GM18519 (cell line): ENCODE data around the gene GOLIM4.
A peak's percentile ranks its signal among the peaks of the same experiment; 100 is the strongest.
"Not testable (repeated sequence)": the region's sequence is repeated elsewhere in the genome, so short reads cannot be mapped to it uniquely, and the experiment has no call there.

Experiments
- ATAC-seq: cut with Tn5 transposase; IDR thresholded peaks from one replicate; pipeline ENCODE4 v1.9.1; 2021; ENCODE audit warnings: mild to moderate bottlenecking, moderate library complexity; ENCODE audit not compliant: unreplicated experiment, low FRiP score

GOLIM4 gene

DNA sequence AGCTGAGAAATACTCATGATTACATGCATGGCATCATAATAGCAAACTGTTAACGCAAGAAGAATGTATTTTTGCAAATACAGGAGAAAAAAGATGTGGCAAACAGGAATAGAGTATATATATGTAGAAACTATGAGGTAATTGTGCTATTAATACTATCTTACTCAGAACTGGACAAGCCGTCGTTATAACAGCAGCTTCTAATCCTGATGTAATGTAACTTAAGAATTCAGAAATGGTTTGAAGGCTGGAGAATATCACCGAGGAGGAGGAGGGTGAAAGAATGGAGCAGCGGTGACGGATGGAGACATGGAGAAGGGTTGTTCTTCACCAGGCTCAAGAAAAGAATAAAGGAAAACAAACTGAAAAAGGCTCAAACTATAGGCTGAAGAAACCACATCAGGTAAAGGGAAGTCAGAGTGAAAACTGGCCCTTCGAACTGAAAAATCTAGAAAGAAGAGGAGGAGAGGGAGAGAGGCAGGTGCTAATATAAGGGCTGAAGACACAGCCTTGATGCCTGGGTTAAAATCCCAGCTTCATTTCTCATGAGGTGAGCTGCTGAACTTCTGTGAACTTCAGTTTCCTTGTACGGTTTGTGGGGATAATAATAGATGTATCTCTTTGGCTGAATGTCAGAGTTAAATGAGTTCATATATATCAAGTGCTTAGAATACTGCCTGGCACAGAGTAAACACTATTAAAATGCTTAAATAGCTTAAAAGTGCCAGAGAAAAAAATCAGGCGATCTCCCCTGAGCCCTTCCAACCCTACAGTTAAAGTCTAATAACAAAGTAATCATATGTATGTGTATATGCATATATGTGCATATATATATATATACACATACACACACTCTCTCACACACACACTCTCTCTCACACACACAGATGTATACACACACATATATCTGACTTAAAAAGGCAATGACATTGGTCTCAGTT is 43.9 kb downstream of the GOLIM4 start:
- ATAC-seq, result peak; percentile 66

DNA sequence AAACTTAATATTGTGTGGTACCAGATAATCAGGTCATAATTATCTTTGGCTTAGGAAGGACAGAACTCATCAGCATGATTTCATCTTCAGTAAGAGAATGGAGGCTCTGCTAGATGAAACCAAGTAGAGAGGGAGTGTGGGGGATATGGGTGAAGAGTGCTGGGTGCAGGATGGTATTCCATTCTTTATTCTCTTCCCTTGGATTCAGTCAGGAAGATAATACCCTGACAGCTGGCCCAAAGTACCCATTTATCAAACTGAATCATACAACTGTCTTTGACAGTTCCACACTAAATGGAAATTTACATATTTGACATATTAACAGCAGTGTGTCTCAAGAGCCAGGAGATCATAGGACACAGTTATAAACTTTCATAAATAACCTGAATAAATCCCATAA is 44.7 kb downstream of the GOLIM4 start:
- ATAC-seq, result no peak

DNA sequence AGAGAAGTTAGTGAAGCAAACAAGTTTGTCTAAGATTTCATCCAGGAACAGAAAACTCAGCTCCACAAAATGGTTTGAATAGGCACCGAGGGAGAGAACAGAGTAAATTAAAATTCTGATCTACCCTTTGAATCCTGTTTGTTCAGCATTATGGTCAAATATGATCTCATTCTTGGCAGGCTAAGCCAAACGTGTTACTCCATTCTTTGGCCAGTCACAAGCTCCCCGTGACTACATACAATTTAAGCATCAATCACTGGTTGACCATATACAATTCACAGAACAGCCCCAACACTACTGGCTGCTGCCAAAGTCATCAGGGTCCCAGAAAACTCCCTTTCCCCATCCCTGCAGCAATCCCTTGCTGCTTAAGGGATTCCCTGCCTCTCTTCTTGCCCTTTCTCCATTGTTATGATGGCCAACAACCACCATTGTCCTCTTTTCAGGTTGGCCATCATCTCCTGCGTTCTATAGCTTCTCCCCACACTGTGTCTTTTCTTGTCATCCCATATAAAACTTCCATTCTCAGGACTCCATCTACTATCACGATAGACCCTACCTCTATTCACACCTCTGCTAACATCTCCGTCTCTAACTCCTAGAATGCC is 46.3 kb downstream of the GOLIM4 start:
- no peak for ATAC-seq

DNA sequence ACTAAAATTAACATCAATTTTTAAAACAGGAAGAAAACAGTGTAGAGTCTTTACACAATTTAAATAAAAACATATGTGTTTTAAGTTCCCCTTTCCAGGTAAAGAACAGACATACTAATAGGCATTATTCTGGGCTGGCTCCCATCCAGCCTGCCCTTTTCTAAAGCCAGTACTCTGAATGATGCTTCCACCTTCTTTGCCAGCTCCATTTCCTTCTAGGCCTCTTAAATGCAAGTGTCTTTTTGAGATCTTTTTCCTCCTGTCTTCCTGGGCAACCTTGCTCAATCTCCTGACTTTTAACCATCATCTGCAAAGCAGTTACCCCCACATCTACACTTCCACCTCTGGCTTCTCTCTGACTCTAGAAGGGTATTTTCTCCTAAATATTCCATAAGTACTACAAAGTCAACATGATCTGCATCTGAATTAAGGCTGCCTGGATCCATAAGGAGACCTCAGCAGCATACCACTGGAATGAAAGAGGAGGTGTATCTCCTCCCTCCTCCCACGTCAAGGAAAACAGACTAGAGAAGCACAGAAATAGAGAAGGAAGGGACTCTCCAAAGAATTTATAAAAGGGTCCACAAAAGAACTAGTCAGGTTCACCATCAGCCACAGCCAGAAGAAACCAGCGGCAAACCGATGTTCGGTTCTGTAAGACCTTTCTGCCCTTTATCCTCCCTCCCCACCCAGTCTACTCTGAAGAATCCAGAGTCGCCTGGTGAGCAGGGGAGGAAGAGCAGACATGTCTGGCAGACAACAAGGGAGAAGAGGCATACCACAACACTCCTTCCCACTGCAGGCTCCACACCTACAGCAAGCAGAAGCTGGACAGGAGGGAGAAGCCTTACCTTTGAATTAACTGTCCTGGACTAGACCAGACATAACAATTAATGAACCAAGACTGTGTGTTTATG is 47.1 kb downstream of the GOLIM4 start:
- no peak for ATAC-seq

DNA sequence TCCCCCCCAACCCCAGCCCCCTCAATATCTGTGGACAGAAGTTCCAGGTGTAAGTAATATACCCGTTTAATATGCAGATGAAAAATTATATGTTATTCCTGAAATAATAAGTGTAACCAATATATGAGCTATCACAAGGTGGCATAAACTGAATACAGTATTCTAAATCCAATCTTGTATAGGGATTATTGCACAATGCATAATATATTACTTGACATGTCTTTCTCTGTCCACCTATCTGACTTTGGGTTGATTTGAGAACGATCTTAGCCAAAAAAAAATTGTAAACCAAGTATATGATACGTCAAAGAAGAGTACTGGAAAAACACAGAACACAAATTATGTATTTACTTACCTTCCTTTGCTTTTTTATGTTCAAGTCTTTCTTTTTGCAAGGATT is 47.8 kb downstream of the GOLIM4 start:
- no peak for ATAC-seq

DNA sequence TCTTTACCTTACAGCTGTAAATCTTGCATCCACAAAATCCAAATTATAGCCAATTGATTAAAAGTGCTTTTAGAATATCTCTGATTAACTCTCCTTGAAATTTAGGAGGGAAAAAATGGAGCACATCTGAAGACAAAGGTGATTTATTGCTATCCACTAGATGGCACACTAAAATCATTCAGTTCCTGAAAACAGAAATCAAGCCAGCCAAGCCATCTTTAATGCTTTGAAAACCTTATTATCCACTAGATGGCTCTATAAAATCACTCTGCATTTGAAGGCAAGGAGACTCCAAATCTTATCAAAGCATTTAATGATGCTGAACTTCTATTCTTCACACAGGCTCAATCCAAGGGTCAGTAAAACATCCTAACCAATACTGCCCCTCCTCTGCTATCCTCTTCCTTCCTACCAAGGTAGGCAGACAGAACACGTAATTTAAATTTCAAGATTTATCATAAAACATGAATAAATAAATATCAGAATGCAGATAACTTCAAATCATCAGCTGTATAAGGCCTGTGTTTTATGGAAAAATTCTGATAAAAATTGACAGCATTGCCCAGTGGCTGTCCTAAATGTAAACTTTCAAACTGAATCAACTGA is 48.4 kb downstream of the GOLIM4 start:
- peak; percentile 69 for ATAC-seq

DNA sequence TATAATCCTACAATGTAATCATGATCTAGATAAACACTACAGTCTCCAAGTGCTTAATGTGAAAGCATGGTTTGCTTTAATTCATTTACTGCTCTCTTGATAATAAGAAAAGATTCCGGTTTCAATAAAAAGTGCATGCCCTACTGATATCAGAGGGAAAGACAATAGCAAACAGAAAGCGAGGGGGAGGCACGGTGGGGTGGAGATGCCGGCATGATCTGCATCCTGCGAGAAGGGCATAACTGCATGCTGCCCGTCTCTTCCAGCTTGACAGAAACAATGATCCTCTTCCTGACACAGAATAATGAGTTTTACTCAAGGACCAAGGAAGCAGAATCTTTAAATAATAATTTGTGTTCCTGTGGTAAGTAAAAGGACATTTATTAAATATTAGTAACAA is 51.7 kb downstream of the GOLIM4 start:
- ATAC-seq, result no peak

DNA sequence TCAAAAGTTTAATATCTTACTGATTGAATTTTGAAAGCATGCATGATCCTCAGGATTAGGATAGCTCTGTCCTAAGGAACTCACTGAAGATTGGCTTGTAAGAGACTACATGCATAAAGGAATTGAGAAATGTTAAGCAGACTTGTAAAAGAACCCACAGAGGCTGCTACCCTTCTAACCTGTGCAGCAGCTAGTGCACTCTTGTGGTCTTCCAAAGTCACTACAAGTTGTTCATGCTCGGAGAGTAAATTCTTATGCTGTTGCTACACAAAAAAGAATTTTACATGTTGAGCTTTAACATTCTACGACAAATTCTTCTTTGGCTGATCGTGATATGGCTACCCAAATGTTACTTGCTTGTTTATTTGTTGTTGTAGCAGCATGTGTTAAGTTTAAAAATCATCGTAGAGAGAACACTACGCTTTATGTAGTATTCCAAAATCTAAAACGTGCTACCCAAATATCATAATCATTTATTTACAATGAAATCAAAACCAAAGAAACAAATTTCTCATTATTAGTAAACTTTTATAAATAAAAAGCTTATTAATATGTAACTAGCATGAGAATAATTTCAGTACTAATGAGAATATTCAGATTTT is 55.0 kb downstream of the GOLIM4 start:
- peak; percentile 88 for ATAC-seq

DNA sequence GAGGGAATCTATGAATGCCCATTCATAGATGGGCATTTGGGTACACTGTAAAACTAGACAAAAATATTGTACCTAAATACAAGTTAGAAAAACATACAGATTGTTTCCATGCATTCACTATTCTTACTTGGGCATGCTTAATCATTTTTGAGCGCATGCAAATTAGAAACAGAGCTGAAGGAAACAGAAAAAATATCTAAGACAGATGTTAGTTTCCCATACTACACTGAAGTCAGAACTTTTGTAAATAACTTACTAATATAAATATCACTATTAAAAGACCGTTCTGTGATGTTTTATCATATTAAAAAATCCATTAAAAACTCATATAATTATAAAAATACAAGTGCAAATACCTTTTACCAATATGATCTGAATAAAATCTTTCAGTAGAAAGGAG is 58.7 kb downstream of the GOLIM4 start:
- ATAC-seq, result no peak

DNA sequence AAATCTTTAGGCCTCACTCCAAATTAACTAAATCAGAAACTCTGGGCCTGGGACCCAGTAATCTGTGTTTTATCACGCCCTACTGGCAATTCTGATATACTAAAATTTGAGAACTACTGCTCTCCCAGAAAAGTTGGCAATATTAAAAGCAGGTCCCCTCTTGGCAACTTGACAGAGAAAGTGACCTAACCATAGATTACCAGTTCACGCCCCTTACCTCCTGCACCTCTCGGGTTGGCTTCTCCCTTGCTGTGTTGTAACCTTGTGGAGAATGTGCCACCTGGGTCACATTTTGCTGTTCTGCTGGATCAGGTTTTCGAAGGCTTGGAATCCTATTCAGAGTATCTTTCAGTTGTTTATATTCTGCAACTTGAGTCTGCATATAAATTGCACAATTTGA is 59.1 kb downstream of the GOLIM4 start:
- no peak for ATAC-seq

DNA sequence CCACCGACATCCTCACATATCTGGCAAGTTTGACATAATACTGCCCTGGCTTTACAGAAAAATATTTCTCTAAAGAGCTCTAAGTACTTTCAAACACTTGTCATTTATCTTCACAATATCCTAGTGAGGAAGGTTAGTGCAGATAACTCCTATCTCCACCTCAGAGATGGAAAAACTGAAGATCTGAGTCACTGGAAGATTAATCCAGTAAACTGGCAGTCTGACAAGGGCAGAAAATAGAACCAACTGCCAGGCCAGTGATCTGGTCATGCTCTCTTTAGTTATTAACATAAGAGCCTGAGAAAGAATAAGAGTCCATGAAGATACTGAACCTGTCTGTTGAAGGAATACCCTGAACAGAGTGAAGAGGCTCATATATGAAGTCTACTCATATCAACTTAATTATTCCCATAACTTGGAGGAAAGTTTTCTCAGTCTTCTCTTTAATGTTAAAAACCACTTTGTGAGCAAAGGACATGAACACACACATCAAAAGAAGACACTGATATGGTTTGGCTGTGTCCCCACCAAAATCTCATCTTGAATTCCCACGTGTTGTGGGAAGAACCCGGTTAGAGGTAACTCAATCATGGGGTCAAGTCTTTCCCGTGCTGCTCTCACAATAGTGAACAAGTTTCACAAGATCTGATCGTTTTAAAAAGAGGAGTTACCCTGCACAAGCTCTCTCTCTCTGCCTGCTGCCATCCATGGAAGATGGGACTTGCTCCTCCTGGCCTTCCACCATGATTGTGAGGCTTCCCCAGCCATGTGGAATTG is 61.4 kb downstream of the GOLIM4 start:
- ATAC-seq, result no peak

DNA sequence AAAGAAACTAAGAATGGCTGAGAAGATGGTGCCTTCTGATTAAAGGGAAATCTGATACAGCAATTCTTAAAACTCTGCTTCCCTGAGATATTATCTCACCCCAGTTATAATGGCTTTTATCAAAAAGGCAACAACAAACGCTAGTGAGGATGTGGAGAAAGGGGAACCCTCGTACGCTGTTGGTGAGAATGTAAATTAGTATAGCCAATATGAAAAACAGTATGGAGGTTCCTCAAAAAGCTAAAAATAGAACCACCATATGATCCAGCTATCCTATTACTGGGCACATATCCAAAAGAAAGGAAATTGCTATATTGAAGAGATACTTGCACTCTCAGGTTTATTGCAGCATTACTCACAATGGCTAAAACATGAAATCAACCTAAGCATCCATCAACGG is 65.1 kb downstream of the GOLIM4 start:
- no peak for ATAC-seq

DNA sequence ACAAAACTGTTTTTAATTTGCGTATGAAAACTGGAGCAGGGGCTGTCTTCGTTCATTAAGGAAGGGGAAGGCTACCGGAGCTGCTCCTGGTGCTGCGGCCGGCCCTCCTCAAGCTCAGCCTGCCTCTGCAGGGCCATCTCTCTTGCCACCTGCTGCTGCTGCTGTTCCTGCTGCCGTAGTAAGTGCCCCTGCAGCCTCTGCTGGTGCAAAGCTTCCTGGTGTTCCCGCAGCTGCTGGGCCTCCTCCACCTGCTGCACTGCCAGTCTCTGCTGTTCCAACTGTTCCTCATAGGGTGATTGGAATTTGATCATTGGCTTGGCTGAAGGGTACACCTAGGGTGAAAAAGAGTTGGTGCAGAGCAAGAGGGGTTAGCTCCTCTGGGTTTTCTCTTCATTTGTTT is 66.0 kb downstream of the GOLIM4 start:
- no peak for ATAC-seq

DNA sequence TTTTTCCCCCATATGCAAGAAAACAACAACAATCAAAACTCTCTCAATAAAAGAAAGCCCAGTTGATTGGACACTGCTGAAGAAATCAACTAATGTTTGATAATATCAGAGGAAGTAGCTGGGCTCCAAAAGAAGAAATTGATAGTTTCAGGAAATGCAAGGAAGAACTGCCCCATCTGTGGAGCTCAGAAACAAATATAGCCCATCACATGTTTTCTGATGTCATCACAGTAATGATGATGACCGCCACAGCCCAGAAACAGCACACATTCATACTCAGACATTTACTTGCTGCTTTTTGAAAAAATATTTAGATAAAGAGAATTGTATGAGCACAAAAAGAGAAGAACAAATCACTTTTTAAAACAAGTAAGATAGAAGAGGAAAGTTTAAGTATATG is 67.6 kb downstream of the GOLIM4 start:
- no peak for ATAC-seq

DNA sequence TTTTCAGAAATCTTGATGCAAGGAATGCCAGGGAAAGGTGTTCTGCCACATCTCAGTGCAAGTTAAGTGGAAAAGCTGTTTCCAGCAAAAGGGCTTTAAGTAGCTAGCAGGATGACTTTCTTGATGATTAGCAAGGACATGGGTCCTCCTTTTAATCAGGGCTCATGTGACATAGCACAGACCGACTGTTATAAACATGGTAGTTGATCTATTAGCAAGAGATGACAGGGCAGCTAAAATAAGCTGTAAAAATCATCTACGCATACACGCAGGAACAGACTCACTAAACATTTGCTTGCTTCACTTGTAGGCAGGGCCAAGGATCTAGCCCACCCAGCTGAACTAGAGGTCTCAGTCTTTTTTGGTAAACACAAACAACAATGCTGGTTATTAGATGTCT is 69.0 kb downstream of the GOLIM4 start:
- ATAC-seq, result no peak

DNA sequence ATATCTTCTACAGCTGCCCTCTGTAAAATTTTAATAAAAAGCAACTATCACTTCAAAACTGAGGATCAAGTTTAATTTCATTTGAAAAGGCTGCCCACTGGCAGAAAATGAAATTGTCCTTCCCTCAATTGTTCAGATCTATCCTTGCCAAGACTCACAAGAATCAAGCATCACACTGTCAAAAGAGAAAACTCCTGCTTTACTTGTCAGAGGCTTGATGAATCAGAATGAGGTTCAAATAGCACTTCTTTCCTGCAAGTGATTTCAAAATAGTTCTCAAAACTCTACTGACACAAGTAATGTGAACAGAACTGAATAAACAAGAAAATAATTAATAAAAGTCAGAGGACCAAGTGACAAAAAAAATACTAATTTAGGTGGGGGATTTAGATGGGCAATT is 70.6 kb downstream of the GOLIM4 start:
- ATAC-seq, result no peak

DNA sequence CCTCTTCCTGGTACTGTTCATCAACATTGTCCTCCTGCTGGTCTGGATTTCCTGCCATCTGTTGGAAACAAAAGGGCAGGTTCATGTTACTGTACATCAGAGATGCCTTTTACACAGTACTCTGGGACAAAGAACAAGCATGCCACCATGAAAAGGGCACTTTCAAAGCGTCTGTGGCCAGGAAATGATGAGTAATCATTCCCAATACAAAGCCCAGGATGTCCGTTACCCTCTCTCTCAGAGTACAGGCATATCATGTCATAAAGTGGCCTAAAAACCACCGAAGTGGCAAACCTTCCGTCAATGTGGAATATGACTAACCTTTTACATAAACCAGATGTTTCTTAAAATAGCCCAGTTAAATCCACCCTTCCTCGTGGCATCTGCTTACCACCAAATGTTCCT is 71.2 kb downstream of the GOLIM4 start:
- ATAC-seq, result no peak

DNA sequence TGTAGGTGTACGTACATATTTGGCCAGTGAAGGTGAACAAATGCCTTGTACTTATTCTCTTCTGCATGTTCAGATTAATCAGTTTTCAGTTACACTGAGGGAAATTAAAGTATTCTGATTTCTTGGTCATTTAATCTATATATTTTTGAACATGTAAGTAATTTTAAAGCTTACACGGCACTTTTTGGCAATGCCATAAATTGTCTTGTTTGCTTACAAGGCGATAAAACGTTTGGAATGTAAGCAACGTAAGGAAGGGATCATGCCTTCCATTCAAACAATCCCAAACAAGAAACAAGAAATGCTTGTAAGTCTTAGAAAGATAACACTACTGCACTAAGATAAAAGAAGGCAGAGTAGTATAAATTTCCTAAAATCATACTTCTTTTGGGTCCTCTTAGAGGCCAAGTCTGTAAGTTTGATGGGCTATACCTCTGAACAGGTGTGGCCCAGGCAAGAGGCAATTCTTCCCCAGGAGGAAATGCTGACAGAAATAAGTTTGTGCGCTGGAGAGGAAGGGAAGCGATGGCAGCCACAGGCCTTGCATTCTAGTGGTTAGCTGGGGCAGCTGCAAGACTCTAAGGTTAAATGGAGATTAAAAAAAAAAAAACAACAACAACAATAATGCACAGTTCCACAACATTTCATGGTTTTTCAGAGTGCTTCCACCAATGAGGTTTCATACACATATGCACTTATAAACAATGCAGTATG is 73.8 kb downstream of the GOLIM4 start:
- no peak for ATAC-seq

DNA sequence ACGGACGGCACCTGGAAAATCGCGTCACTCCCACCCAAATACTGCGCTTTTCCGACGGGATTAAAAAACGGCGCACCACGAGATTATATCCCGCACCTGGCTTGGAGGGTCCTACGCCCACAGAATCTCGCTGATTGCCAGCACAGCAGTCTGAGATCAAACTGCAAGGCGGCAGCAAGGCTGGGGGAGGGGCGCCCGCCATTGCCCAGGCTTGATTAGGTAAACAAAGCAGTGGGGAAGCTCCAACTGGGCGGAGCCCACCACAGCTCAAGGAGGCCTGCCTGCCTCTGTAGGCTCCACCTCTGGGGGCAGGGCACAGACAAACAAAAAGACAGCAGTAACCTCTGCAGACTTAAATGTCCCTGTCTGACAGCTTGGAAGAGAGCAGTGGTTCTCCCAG is 84.4 kb downstream of the GOLIM4 start:
- not testable (repeated sequence) for ATAC-seq
